SK-N-SH treated with all-trans-retinoic acid at 6 μM for 48 hours (cell line): ENCODE measurements around the gene DGKZ.

Experiments used
- ATAC-seq: fragments of 200-7000 bp; cut with Tn5 transposase; 3 replicates; pipeline ENCODE4 v1.9.1; 2020; ENCODE audit warnings: mild to moderate bottlenecking, moderate library complexity
- ARNTL ChIP-seq: fragments of 450-650 bp; formaldehyde crosslinking; IDR thresholded peaks from 2 replicates; pipeline ENCODE4 v1.5.0; 2020; ENCODE audit warnings: low read depth, mild to moderate bottlenecking, moderate library complexity, borderline replicate concordance
- BACH2 ChIP-seq: fragments of 250-450 bp; sonication (Bioruptor Pico); IDR thresholded peaks from 2 replicates; pipeline ENCODE4 v1.9.0; 2021; ENCODE audit warnings: mild to moderate bottlenecking, borderline replicate concordance
- CREB5 ChIP-seq: fragments of 250-450 bp; sonication (Bioruptor Pico); IDR thresholded peaks from 2 replicates; pipeline ENCODE4 v1.5.1; 2020; ENCODE audit warnings: low read depth, mild to moderate bottlenecking, moderate library complexity
- CSDC2 ChIP-seq: fragments of 250-450 bp; sonication (Bioruptor Pico); IDR thresholded peaks from 2 replicates; pipeline ENCODE4 v1.5.0; 2020; ENCODE audit warnings: mild to moderate bottlenecking, moderate library complexity
- CSRNP3 ChIP-seq: fragments of 250-450 bp; sonication (Bioruptor Pico); IDR thresholded peaks from 2 replicates; pipeline ENCODE4 v1.5.1; 2021; ENCODE audit warnings: mild to moderate bottlenecking, moderate library complexity
- ESRRG ChIP-seq: fragments of 250-450 bp; sonication (Bioruptor Pico); IDR thresholded peaks from 2 replicates; pipeline ENCODE4 v1.6.1; 2021; ENCODE audit warnings: mild to moderate bottlenecking
- GLIS3 ChIP-seq: fragments of 250-450 bp; sonication (Bioruptor Pico); IDR thresholded peaks from 2 replicates; pipeline ENCODE4 v1.5.0; 2020; ENCODE audit warnings: mild to moderate bottlenecking, moderate library complexity
- ISL1 ChIP-seq: fragments of 250-450 bp; sonication (Bioruptor Pico); IDR thresholded peaks from 2 replicates; pipeline ENCODE4 v2.1.2; 2022; ENCODE audit warnings: mild to moderate bottlenecking, moderate library complexity
- PATZ1 ChIP-seq: fragments of 250-450 bp; sonication (Bioruptor Pico); IDR thresholded peaks from 2 replicates; pipeline ENCODE4 v1.8.0; 2020; ENCODE audit warnings: mild to moderate bottlenecking, moderate library complexity, borderline replicate concordance
- POU6F1 ChIP-seq: fragments of 250-450 bp; sonication (Bioruptor Pico); IDR thresholded peaks from 2 replicates; pipeline ENCODE4 v1.8.0; 2021; ENCODE audit warnings: low read depth, mild to moderate bottlenecking, moderate library complexity, borderline replicate concordance
- PPARA ChIP-seq: fragments of 250-450 bp; sonication (Bioruptor Pico); IDR thresholded peaks from 2 replicates; pipeline ENCODE4 v1.5.0; 2020; ENCODE audit warnings: mild to moderate bottlenecking, borderline replicate concordance
- RARB ChIP-seq: fragments of 250-450 bp; sonication (Bioruptor Pico); IDR thresholded peaks from 2 replicates; pipeline ENCODE4 v1.8.0; 2021; ENCODE audit warnings: mild to moderate bottlenecking, moderate library complexity
- SNAI2 ChIP-seq: fragments of 250-450 bp; sonication (Bioruptor Pico); IDR thresholded peaks from 2 replicates; pipeline ENCODE4 v1.5.0; 2020; ENCODE audit warnings: mild to moderate bottlenecking, moderate library complexity
- TCF4 ChIP-seq: fragments of 250-450 bp; sonication (Bioruptor Pico); IDR thresholded peaks from 2 replicates; pipeline ENCODE4 v1.8.0; 2021; ENCODE audit warnings: mild to moderate bottlenecking, moderate library complexity, borderline replicate concordance
- TOX ChIP-seq: fragments of 250-450 bp; sonication (Bioruptor Pico); IDR thresholded peaks from 2 replicates; pipeline ENCODE4 v1.8.0; 2021; ENCODE audit warnings: mild to moderate bottlenecking, moderate library complexity, borderline replicate concordance
- TSHZ2 ChIP-seq: fragments of 250-450 bp; sonication (Bioruptor Pico); IDR thresholded peaks from 2 replicates; pipeline ENCODE4 v1.5.0; 2020; ENCODE audit warnings: mild to moderate bottlenecking, moderate library complexity
- ZC3H10 ChIP-seq: fragments of 250-450 bp; sonication (Bioruptor Pico); IDR thresholded peaks from 2 replicates; pipeline ENCODE4 v1.5.1; 2021; ENCODE audit warnings: mild to moderate bottlenecking, moderate library complexity
- ZFP3 ChIP-seq: fragments of 250-450 bp; sonication (Bioruptor Pico); IDR thresholded peaks from 2 replicates; pipeline ENCODE4 v1.5.0; 2020; ENCODE audit warnings: mild to moderate bottlenecking, moderate library complexity
- ZFP30 ChIP-seq: fragments of 450-650 bp; formaldehyde crosslinking; IDR thresholded peaks from 2 replicates; pipeline ENCODE4 v1.5.0; 2022; ENCODE audit warnings: mild to moderate bottlenecking, moderate library complexity
- ZNF565 ChIP-seq: fragments of 450-650 bp; formaldehyde crosslinking; conservative IDR thresholded peaks from 2 replicates; pipeline ENCODE4 v1.5.0; 2020; ENCODE audit warnings: low read depth, mild to moderate bottlenecking, moderate library complexity
- ZNF70 ChIP-seq: fragments of 450-650 bp; formaldehyde crosslinking; IDR thresholded peaks from 2 replicates; pipeline ENCODE4 v1.5.0; 2020; ENCODE audit warnings: mild to moderate bottlenecking, moderate library complexity
- ZNF8 ChIP-seq: fragments of 450-650 bp; formaldehyde crosslinking; IDR thresholded peaks from 2 replicates; pipeline ENCODE4 v1.5.0; 2020; ENCODE audit warnings: mild to moderate bottlenecking, moderate library complexity

DGKZ gene

GRCh38 chr11:46393231-46393616, 46.0 kb downstream of the DGKZ start:
- no peak for ATAC-seq
- TF ChIP-seq ZNF8 (CRISPR knock-in tag) (no peak), ESRRG (CRISPR knock-in tag) (no peak), GLIS3 (CRISPR knock-in tag) (no peak), ISL1 (CRISPR knock-in tag) (no peak), CSRNP3 (CRISPR knock-in tag) (no peak), TSHZ2 (CRISPR knock-in tag) (no peak), CREB5 (CRISPR knock-in tag) (no peak), TCF4 (CRISPR knock-in tag) (no peak), POU6F1 (CRISPR knock-in tag) (no peak), ARNTL (CRISPR knock-in tag) (no peak), ZNF70 (CRISPR knock-in tag) (no peak), RARB (CRISPR knock-in tag) (no peak), PATZ1 (CRISPR knock-in tag) (no peak), BACH2 (no peak), SNAI2 (CRISPR knock-in tag) (no peak), PPARA (CRISPR knock-in tag) (no peak), CSDC2 (CRISPR knock-in tag) (no peak), ZNF565 (CRISPR knock-in tag) (no peak), ZFP30 (CRISPR knock-in tag) (no peak)

- TF ChIP-seq ZFP3 (CRISPR knock-in tag) (no peak), TCF4 (CRISPR knock-in tag) (no peak), TOX (CRISPR knock-in tag) (no peak), ESRRG (CRISPR knock-in tag) (no peak), ARNTL (CRISPR knock-in tag) (no peak), ZFP30 (CRISPR knock-in tag) (no peak), CSRNP3 (CRISPR knock-in tag) (no peak), CREB5 (CRISPR knock-in tag) (no peak), ZC3H10 (CRISPR knock-in tag) (no peak), BACH2 (no peak), ZNF70 (CRISPR knock-in tag) (no peak), CSDC2 (CRISPR knock-in tag) (no peak), ZNF8 (CRISPR knock-in tag) (no peak)
- no peak for ATAC-seq
These were observed 46.5 kb downstream of the DGKZ start for GRCh38 chr11:46393759-46394158.
